NCI-H2029 (cell line): ENCODE results near the gene CCIN.
"Not testable (repeated sequence)": the region's sequence is repeated elsewhere in the genome, so short reads cannot be mapped to it uniquely, and the experiment has no call there.

Experiments
- DNase-seq: peaks from one replicate; lab custom pipeline; 2025; lab: John Stamatoyannopoulos, UW

CCIN gene

DNA sequence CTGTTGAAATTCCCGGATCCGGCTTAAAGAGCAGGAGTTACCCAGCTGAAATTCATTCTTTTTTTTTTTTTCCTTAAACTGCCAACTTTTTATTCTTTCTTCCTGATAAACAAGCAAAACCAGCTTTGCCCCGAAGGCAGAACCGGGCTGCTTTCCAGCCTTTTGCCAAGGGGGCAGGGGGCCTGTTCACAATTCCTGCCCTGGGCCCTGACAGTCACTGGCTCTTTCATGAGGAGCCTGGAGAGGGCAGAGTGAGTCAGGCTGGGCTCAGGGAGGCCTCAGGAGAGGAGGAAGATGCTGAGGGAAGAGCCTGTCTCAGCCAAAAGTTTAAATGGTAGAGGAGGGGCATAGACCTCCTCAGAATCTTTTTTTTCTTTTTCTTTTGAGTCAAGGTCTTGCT lies 27.9 kb upstream of the CCIN start:
- DNase-seq: no peak

GRCh38 chr9:36141761-36142160 lies 27.4 kb upstream of the CCIN start:
- DNase-seq: no peak

GRCh38 chr9:36142510-36143244 lies 26.5 kb upstream of the CCIN start:
- no peak for DNase-seq

DNA sequence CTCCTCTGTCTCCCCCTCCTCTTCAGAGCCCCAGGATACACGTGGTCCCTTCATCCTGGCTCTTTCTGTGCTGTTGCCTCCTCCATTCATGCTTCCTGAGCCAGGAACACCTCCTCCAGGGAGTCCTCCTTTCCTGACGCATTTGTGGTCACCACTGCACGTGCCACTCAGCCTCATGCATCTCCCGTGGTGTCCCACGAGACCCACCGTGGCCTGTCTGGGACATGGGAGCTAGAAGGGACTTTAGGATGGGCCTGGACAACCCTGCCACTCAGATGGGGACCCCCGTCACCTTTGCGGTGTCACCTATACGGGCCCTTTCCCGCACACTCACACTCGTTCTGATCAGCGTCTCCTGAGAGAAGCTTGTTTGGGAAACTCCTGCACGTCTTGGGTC lies 25.9 kb upstream of the CCIN start:
- no peak for DNase-seq

DNA sequence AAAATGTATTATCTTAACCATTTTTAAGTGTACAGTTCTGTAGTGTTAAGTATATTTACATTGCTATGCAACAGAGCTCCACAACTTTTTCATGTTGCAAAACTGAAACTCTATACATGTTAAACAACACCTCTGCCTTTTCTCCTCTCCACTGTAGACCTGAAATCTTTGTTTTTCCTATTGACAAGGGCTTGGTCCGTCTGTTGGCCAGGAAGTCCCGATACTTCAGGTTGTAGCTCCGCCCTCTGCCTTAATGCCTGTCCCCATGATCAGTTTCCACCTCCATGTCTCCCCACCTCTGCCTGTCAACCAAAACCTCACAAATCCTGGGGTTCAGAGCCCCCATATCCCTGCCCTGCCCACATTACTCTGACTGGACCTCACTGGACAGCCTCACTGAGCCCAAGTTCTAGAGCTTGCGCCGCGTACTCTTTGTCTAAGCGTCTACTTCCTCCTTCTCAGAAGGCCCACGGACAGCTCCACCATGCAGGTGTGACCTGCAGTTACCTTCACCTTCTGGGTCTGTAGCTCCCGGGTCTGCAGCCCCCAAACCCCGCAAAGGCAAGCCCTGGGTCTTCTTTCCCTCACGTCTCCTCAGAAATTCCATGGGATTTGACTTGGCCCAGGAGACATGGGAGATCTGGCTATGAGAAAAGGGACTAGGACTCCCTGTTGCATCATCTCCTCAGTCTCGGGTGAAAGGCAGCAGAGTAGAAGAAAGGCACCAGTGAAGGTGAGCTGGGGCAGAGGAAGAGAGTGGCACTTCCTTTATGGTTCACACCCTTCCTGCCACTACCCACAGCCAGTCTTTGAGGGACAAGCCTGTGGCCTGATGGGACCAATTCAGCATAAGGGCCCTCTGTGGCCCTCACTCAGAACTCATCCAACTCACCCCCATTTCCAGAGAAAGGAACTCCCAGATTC lies 24.6 kb upstream of the CCIN start:
- peak; percentile 22 for DNase-seq

DNA sequence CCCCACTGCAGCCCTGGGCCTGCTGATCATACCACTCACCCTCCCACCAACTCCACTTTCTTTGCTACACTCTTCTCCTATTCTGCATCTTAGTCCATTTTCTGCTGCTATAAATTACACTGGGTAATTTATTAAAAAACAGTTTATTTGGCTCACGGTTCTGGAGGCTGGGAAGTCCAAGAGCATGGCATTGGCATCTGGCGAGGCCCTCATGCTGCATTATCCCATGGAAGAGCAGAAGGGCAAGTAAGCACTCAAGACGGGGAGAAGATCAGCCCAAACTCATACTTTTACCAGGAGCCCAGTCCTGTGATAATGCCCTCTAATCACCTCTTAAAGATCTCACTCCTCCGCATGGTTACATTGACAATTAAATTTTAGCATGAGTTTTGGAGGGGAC lies 23.2 kb upstream of the CCIN start:
- no peak for DNase-seq

DNA sequence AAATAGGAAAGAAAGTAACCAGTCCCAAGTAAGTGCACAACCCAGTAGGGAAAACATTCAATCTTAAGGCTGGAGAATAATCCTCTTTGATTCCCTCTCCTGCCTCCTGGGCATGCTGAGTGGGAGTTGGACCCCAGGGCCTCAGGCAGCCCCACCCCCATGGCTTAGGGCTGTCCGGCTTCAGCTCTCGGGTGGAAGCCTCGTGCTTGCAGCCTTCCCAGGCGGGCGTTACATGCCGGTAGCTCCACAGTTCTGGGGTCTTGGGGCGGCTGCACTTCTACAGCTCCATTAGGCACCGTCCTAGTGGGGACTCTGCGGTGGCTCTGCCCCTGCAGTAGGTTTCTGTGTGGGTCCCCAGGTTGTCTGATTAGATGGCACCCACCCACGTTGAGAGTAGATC lies 22.5 kb upstream of the CCIN start:
- DNase-seq: no peak

GRCh38 chr9:36147441-36148175 lies 21.6 kb upstream of the CCIN start:
- DNase-seq: no peak

DNA sequence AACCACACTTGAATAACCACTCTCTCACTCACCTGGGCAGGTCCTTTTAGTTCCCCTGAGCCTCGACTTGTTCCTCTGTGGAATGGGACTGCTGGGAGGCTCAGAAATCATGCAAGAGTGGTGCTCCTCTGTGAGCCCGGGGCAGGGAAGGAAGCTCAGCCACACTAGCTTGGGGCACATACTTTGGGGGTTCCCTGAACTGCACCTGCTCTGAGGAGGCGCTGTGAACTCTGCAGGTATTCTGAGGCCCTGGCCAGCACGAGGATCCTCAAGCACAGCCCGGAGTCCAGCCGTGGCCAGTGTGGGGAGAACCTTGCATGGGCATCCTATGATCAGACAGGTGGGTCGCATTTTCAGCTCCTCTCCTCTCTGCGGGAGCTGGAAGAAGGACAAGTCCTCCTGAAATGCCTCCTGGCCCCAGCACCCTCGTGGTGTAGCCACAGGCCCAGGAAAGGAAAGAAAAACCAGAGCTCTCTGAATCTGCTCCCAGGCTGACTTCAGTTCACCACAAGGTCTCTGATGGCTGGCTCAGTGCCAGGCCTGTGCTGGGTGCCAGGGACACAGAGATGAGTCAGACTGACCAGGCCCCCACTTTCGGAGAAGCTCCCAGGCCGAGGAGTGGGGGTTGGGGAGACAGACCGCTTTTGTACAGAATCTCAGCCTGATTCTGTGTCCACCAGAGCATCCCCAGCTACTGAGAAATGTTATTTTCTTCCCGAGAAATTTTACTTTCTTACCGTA lies 20.7 kb upstream of the CCIN start:
- peak; percentile 4 for DNase-seq

- no peak for DNase-seq
Observed at GRCh38 chr9:36149197-36149596, 20.0 kb upstream of the CCIN start.

DNA sequence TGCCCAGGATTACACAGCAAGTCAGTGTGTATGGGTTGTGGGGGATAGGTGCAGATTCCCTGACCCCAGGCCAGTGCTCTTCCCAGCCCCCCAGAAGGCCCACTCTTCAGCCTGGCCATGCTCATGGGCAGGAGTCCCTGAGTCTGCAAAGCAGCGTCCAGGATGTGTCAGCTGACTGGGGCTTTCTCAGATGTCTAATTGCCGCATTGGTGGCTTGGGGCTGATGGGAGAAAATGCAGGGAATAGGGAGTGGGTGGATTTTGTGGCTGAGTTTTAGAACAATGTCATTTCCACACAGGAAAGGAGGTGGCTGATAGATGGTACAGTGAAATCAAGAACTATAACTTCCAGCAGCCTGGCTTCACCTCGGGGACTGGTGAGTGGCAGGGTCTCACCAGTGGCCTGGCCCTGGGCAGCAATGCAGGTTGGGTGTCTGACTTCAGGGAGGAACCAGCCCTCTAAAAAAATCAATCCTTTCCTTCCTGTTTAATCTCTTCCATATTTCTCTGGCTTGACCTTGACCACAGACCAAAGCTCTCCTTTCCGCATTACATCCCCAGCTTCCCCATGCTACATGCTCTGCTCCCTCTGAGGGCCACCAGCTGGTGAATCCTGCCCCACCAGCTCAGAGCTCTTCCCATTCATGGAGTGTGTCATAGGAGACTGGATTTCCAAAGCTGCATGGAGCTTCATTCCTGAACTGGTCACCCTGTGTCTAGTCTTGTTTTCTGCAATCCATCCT lies 18.4 kb upstream of the CCIN start:
- DNase-seq: no peak

DNA sequence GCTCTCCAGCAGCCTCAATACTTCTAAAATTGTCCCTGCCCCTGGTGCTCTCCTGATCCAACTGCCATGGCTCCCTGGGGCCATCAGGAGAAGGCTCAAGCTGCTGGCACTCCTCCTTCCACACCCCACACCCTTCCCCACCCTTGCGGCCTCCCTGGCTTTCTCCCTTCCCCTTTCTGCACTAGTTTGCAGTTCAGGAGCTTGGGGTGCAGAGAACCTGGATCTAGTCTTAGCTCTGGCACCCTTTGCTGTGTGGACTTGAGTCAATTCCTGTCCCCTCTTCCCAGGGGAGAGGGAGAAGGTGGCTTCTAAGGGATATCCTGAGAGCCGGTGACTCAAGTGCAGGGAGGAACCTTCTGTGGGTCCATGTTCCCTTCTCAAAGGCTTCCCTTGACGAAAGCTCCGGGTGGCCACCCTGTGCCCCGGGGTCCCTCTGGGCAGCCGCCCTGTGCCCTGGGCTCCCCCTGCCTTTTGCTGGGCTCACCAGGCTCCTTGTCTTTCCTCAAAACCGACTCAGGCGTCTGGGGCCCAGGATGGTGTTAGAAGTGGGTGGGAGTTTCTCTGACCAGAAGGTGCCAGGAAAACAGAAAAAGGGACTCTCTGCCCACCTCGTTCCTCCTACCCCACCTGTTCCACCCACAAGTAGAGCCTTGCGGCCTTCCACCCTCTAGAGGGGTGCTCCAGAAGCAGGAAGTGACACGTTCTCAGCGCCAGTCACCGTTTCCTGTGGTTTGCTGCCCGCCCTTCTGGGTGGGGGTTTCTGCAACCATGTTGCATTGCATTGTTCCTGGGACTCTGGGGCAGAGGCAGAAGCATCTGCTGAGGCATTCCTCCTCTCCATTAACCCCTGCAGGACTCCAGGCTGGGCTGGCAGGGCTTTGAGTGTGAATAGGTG lies 17.6 kb upstream of the CCIN start:
- no peak for DNase-seq

DNA sequence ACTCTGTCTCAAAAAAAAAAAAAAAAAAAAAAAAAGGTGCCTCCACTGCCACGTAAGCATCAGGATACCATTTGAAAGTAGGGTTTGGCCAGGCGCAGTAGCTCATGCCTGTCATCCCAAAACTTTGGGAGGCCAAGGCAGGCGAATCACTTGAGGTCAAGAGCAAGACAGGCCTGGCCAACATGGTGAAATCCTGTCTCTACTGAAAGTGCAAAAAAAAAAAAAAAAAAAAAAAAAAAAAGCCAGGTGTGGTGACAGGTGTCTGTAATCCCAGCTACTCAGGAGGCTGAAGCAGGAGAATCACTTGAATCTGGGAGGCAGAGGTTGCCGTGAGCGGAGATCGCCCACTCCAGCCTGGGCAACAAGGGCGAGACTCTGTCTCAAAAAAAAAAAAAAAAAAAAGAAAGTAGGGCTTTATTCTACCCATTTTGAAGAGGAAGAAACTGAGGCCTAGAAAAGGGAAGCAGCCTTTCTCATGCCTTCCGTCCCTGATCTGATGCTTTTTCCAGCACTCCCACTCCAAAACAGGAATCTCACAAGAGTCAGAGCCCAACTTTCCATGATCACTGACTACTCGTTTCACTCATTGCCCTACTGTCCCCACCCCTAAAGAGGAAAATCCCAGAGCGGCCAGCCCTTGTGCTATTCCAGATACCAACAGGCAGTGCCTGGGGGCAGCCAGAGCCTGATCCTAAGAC lies 16.3 kb upstream of the CCIN start:
- no peak for DNase-seq

- DNase-seq: no peak
Observed at GRCh38 chr9:36153746-36154145, 15.4 kb upstream of the CCIN start.

- no peak for DNase-seq
Observed at GRCh38 chr9:36154331-36154952, 14.7 kb upstream of the CCIN start.

- DNase-seq: no peak
Observed at GRCh38 chr9:36156116-36156515, 13.1 kb upstream of the CCIN start.

DNA sequence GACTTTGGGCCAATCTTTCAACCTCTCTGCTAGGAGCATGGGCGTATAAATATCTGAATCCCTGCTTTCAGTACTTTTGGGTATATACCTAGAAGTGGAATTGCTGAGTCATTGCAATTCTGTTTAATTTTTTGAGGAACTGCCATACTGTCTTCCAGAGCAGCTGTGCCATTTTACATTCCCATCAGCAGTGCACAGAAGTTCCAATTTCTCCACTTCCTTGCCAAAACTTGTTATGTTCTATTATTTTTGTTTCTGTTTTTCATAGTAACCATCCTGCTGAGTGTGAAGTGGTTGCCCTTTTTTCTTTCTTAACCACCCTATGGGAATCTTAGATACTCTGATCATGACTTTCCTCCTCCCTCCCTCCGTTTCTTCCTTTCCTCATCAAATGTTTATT lies 11.1 kb upstream of the CCIN start:
- no peak for DNase-seq

- no peak for DNase-seq
Observed at GRCh38 chr9:36158917-36159316, 10.3 kb upstream of the CCIN start.

DNA sequence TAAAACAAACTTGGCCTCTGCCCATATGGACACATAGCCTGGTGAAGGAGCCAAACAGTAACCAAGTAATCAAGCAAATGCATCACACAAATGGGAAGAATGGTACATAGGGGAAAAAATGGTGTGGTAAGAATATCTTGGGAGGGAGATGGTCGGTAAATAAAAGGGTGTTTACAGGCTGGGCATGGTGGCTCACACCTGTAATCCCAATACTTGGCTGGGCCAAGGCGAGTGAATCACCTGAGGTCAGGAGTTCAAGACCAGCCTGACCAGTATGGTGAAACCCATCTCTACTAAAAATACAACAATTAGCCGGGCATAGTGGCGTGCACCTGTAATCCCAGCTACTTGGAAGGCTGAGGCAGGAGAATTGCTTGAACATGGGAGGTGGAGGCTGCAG lies 9.7 kb upstream of the CCIN start:
- not testable (repeated sequence) for DNase-seq
